GM12878 (cell line): ENCODE results near the gene SIGLEC11. TPM values are rescaled to one million over a fixed set of nuclear protein-coding genes. Genes with fewer than 3 reads are reported as not detected.
A peak's percentile ranks its signal among the peaks of the same experiment; 100 is the strongest.

Experiments used
- BRCA1 ChIP-seq: IDR thresholded peaks from 2 replicates; pipeline ENCODE4 v1.6.1; 2011; ENCODE audit warnings: low read depth, low read length, improper control_type of control experiment
- CBFB ChIP-seq: IDR thresholded peaks from 2 replicates; pipeline ENCODE4 v1.6.1; 2016; ENCODE audit warnings: antibody characterized with exemption, low read depth
- EGR1 ChIP-seq, 2 experiments: IDR thresholded peaks; 1 replicate in 1 of 2; 2 replicates in 1 of 2; pipeline ENCODE4 v1.6.1; 2011 to 2012; ENCODE audit warnings: low read depth in 2 of 2, low read length in 2 of 2, borderline replicate concordance in 1 of 2, mild to moderate bottlenecking in 1 of 2, moderate library complexity in 1 of 2
- EP300 ChIP-seq, 2 experiments: fragments of 150-350 bp in 1 of 2; IDR thresholded peaks; 2 replicates each; pipeline ENCODE4 v1.6.1; 2011 to 2012; ENCODE audit warnings: low read depth in 2 of 2, low read length in 2 of 2, borderline replicate concordance in 1 of 2, improper control_type of control experiment in 1 of 2, inconsistent platforms in 1 of 2; ENCODE audit not compliant: control insufficient read depth in 1 of 2
- HDAC2 ChIP-seq: fragments of 200-600 bp; sonication (generic); IDR thresholded peaks from 2 replicates; pipeline ENCODE4 v1.6.1; 2017
- IKZF1 ChIP-seq: fragments of 450-650 bp; conservative IDR thresholded peaks from 2 replicates; pipeline ENCODE4 v1.6.1; 2017; ENCODE audit warnings: antibody characterized with exemption, mild to moderate bottlenecking
- KDM1A ChIP-seq: fragments of 200-600 bp; sonication (generic); IDR thresholded peaks from 2 replicates; pipeline ENCODE4 v1.6.1; 2016; ENCODE audit warnings: borderline replicate concordance
- MLLT1 ChIP-seq: fragments of 450-650 bp; IDR thresholded peaks from 2 replicates; pipeline ENCODE4 v1.6.1; 2016; ENCODE audit warnings: mild to moderate bottlenecking
- MTA2 ChIP-seq: fragments of 450-650 bp; IDR thresholded peaks from 2 replicates; pipeline ENCODE4 v1.6.1; 2016; ENCODE audit warnings: low read depth, mild to moderate bottlenecking, moderate library complexity
- NFYA ChIP-seq: IDR thresholded peaks from 2 replicates; pipeline ENCODE4 v1.6.1; 2011; ENCODE audit warnings: low read depth, mild to moderate bottlenecking, low read length, improper control_type of control experiment, borderline replicate concordance
- PML ChIP-seq: IDR thresholded peaks from 2 replicates; pipeline ENCODE4 v1.6.1; 2012; ENCODE audit warnings: low read length, inconsistent platforms
- RB1 ChIP-seq: fragments of 450-650 bp; formaldehyde crosslinking; IDR thresholded peaks from 2 replicates; pipeline ENCODE4 v1.6.1; 2017; ENCODE audit warnings: mild to moderate bottlenecking, borderline replicate concordance
- RBBP5 ChIP-seq: fragments of 200-600 bp; sonication (generic); conservative IDR thresholded peaks from 2 replicates; pipeline ENCODE4 v1.6.1; 2016
- REST ChIP-seq: IDR thresholded peaks from 2 replicates; pipeline ENCODE4 v1.6.1; 2012; ENCODE audit warnings: mild to moderate bottlenecking, low read depth, low read length
- SUPT20H ChIP-seq: IDR thresholded peaks from 2 replicates; pipeline ENCODE4 v1.6.1; 2011; ENCODE audit warnings: low read depth, mild to moderate bottlenecking, low read length, moderate library complexity, borderline replicate concordance; ENCODE audit not compliant: control insufficient read depth
- TARDBP ChIP-seq: IDR thresholded peaks from 2 replicates; pipeline ENCODE4 v1.6.1; 2016; ENCODE audit warnings: borderline replicate concordance
- TCF12 ChIP-seq: IDR thresholded peaks from 2 replicates; pipeline ENCODE4 v1.6.1; 2011; ENCODE audit warnings: low read depth, mild to moderate bottlenecking, low read length
- TCF3 ChIP-seq: IDR thresholded peaks from 2 replicates; pipeline ENCODE4 v1.6.1; 2012; ENCODE audit warnings: low read depth, mild to moderate bottlenecking, low read length, borderline replicate concordance; ENCODE audit not compliant: insufficient read depth
- TCF7 ChIP-seq: IDR thresholded peaks from 2 replicates; pipeline ENCODE4 v1.6.1; 2014; ENCODE audit warnings: antibody characterized with exemption, borderline replicate concordance
- USF1 ChIP-seq: IDR thresholded peaks from 2 replicates; pipeline ENCODE4 v1.6.1; 2011; ENCODE audit warnings: borderline replicate concordance, low read depth, mild to moderate bottlenecking, moderate library complexity, mixed read lengths, low read length; ENCODE audit not compliant: insufficient read depth; ENCODE audit errors: extremely low read length
- YY1 ChIP-seq: IDR thresholded peaks from 2 replicates; pipeline ENCODE4 v1.6.1; 2011; ENCODE audit warnings: low read depth, mild to moderate bottlenecking, low read length
- polyA plus RNA-seq, 11 experiments: library from polyadenylated mRNA; depleted of rRNA in 4 of 11; unstranded in 6 of 11; stranded (reverse) in 5 of 11; fragments of >200 nt; fragmentation: Nextera tagmentation in 4 of 11; fragmentation: Illumina TruSeq in 1 of 11; extraction: Ambion mirVana in 4 of 11; extraction: Trizol in 1 of 11; gene quantifications; 1 replicate in 1 of 11; 2 replicates in 10 of 11; pipeline versions ENCODE4 v1.2.1 to v1.2.3, GENCODE V29; 2011 to 2016; ENCODE audit warnings: inconsistent platforms in 2 of 11, missing spikeins in 2 of 11, low read depth in 1 of 11
- total RNA-seq, 4 experiments: library from RNA; depleted of rRNA in 3 of 4; stranded (reverse); fragments of >200 nt in 3 of 4; fragmentation: Illumina TruSeq in 1 of 4; extraction: Trizol in 1 of 4; gene quantifications; 2 replicates each; pipeline versions ENCODE4 v1.2.1 to v1.2.3, GENCODE V29; 2013 to 2021
- TF ChIP-seq, protein P1 (sequence below): fragments of 450-650 bp; IDR thresholded peaks from 2 replicates; pipeline ENCODE4 v1.6.1; 2018; ENCODE audit warnings: mild to moderate bottlenecking, low read depth, moderate library complexity; ENCODE audit not compliant: partially characterized antibody

The SIGLEC11 gene
- total and polyA plus RNA-seq, 10 of the 15 experiments (the other 5 are each of a cell fraction or from before 2014, with no cell fraction given), result not detected

DNA sequence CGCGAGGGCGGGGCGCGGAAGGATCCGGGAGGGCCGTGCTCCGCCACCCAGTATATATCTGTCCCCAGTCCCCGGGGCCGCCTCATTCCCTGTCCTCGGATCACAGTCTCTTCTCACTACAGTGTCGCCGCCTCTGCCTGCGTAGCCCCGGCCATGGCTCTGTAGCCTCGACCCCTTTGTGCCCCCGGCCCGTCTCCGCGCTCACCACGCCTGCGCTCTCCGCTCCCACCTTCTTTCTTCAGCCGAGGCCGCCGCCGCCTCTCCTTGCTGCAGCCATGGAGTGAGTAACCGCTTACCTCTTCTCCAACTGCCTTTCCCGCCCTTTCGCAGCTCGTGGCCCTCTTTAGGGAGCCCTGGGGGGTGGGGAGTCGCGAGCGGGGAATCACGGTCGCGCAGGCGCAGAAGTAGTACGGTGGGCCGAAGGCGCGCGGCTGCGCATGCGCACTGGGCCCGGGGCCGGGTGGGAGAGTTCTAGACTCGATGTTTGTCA lies 31.8 kb downstream of the SIGLEC11 start, which contains the start of the genes ATF5 and NUP62 (continued):
- TF ChIP-seq RB1 (peak; percentile 97; the same call in 1 of the 2 replicates), RBBP5 (no peak), NFYA (no peak), IKZF1 (peak; percentile 95), TARDBP (0 out of 2 replicates have a peak, but pooled peaks have one; percentile 52), REST (no peak), TCF3 (peak; percentile 58; the same call in 1 of the 2 replicates), MTA2 (no peak), SUPT20H (no peak), EGR1 (IDR thresholded peaks at IDR 0.05; ENCODE audit: borderline replicate concordance in 1 of 2, low read depth in 2 of 2, low read length in 2 of 2) (no peak; a peak in 1 of 3 replicates), BRCA1 (no peak), YY1 (peak; percentile 71), MLLT1 (peak; percentile 89), PML (peak; percentile 96), EP300 (IDR thresholded peaks at IDR 0.05; ENCODE audit: borderline replicate concordance in 1 of 2, control insufficient read depth in 1 of 2, low read depth in 2 of 2, low read length in 2 of 2) (no peak), TCF7 (no peak), USF1 (no peak), CBFB (peak; percentile 92), KDM1A (no peak), HDAC2 (no peak), TCF12 (0 out of 2 replicates have a peak, but pooled peaks have one; percentile 31)
- TF ChIP-seq, protein P1, sequence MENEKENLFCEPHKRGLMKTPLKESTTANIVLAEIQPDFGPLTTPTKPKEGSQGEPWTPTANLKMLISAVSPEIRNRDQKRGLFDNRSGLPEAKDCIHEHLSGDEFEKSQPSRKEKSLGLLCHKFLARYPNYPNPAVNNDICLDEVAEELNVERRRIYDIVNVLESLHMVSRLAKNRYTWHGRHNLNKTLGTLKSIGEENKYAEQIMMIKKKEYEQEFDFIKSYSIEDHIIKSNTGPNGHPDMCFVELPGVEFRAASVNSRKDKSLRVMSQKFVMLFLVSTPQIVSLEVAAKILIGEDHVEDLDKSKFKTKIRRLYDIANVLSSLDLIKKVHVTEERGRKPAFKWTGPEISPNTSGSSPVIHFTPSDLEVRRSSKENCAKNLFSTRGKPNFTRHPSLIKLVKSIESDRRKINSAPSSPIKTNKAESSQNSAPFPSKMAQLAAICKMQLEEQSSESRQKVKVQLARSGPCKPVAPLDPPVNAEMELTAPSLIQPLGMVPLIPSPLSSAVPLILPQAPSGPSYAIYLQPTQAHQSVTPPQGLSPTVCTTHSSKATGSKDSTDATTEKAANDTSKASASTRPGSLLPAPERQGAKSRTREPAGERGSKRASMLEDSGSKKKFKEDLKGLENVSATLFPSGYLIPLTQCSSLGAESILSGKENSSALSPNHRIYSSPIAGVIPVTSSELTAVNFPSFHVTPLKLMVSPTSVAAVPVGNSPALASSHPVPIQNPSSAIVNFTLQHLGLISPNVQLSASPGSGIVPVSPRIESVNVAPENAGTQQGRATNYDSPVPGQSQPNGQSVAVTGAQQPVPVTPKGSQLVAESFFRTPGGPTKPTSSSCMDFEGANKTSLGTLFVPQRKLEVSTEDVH, result no peak
